NCI-H1417 (cell line): Measurements from ENCODE around the gene ATP6V1B1.
A peak's percentile ranks its signal among the peaks of the same experiment; 100 is the strongest.

Source experiments
- DNase-seq, 3 experiments: peaks; one replicate each; lab custom pipeline; 2025; lab: John Stamatoyannopoulos, UW

Gene ATP6V1B1

DNA sequence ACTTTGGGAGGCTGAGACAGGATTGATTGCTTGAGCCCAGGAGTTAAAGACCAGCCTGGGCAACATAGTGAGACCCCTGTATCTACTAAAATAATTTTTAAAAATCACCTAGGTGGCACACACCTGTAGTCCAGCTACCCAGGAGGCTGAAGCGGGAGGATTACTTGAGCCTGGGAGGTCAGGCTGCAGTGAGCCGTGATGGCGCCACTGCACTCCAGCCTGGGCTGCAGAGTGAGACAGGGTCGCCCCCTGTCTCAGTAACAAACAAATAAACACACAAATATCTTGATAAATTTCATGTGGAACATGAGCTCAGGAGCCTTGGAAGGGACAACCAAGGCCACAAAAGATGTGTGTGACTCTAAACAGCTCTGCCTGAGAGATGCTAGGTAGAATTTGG lies 31.0 kb downstream of the ATP6V1B1 start:
- no peak for DNase-seq

DNA sequence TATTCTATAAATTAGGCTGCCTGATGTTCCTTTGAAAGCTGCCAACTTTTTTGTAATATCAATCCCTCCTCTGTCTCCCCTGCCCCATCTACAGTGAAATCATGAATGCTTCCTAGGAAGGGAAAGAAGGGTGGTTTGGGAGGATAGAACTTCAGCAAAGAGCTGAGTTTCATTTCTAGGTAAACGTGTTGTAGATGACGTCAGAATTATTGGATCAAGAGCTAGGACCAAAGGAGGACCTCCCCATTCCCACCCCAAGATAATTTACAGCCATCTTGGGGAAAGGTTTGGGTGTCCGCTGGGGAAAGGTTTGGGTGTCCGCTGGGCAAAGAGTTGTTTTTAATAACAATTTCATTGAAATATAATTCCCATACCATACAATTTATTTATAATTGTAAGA lies 31.5 kb downstream of the ATP6V1B1 start:
- DNase-seq: no peak

DNA sequence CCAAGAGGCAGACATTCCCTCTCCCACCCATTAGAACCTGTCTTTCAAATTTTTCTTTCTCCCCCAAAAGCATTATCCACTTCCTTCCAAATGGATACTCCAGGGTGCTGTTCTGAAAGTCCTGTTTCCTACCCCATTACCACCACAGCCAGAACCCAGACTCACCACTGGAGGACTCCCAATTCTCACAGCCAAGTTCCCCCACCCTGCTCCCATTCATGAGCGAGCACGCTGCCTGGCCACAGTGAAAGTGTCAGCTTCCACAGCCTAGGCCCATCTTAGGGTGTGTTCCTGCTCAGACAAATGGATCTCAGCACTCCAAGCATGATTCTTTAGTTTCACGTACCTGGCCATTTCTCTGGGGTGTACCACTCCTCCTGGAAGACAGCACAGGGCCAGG lies 38.9 kb downstream of the ATP6V1B1 start:
- no peak for DNase-seq

DNA sequence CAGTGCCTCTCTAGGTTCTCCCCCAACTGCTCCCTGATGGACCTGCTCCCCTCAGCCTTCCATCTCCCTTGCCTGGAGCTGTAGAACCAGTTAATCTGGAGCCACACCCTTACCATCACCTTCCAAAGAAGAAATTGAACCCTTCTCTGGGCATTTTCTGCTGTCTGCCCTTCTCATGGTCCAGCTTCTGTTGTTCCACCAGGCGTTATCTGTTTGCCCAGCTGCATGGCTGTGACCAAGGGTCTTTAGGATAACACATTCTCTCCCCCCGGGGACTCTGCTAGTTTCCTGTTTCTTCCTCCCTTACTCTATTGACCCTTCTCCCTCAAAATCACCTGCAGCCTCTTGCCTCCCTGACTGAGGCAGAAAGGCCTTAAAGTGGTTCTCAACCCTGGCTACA lies 39.5 kb downstream of the ATP6V1B1 start:
- no peak for DNase-seq

DNA sequence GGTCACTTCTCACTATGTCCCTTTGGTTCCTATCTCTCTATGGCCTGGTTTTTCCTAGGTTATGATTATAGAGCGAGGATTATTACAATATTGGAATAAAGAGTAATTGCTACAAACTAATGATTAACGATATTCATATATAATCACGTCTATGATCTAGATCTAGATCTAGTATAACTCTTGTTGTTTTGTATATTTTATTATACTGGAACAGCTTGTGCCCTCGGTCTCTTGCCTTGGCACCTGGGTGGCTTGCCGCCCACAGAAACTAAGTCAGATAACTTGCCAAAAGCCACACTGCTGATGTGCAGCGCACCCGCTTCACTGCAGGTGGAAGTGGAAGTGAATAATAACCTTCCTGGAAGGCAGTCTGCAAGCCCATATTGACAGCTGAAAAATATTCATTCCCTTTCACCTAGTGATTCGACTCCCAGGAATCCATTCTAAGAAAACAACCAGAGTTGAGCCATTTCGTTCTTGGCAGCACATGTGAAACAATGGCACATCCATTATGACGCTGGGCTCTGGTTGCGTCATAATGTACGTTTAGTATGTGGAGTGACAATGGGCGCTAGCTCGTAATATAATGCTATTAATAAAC lies 42.0 kb downstream of the ATP6V1B1 start:
- peak; percentile 42 to 90 (median 72) for DNase-seq

DNA sequence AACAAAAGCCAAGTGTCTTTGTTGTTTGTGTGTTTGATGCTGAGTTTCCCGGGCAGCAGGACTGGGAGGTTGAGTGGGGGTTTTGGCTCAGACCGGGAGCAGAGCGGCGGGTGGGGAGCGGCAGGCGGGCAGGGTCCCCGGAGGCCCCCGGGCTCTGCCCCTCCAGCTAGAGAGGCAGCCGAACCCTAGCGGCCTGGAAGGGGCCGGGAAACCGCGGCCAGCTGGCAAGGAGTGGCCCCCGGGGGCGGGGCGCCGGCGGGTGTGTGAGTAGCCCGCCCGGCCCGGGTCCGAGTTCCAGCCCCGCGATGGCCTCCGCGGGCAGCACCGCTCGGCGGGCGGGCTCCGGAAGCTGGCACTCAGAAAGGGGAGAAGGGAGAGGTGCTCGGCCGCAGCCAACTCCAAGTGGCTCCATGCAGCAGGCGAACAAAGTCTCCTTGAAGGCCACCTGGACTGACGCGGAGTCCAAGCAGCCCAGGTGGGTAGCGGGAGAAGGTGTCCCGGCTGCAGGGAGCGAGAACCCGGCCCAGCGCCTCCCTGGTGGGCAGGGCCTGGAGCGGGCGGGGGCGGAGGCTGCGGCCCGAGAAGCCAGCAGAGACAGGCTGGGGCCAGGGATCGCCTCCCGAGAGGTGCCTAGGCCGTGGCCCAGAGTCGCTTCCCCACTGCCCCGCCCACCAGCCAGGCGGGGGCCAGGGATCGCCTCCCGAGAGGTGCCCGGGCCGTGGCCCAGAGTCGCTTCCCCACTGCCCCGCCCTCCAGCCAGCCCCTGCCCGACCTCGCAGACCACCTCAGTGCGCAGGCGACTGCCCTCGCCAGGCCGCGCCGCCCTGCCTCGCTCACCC lies 42.9 kb downstream of the ATP6V1B1 start, which contains the start of gene ANKRD53:
TSS of gene ANKRD53 (plus strand) at position 290 of the 839 bp plus-strand sequence. CDS start at position 306, 16 bp downstream.
- DNase-seq: peak; percentile 10 to 90 (median 82)

DNA sequence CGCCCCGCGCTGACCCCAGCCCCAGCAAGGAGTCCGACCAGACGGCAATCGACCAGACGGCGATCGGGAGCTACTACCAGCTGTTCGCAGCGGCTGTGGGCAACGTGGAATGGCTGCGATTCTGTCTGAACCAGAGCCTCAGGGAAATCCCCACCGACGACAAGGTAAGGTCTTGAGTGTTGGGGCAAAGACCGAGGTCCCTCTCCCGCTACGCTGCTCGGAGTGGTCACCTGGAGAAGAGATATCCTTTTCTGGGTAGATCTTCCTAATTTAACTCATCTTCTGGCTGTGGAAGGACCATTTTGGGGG lies 43.4 kb downstream of the ATP6V1B1 start:
- no peak for DNase-seq

DNA sequence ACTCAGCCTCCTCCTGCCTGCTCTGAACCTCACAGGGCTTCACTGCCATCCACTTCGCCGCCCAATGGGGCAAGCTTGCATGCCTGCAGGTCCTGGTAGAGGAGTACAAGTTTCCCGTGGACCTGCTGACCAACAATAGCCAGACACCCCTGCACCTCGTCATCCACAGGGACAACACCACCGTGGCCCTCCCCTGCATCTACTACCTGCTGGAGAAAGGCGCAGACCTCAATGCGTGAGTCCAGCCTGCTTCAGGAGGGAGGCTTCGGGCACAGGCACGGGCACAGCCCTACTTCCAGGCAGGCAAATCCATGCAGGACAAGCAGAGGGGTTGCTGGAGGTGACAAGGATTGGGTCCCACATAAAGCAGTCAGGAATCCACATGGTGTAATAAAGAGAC lies 43.9 kb downstream of the ATP6V1B1 start:
- no peak for DNase-seq

DNA sequence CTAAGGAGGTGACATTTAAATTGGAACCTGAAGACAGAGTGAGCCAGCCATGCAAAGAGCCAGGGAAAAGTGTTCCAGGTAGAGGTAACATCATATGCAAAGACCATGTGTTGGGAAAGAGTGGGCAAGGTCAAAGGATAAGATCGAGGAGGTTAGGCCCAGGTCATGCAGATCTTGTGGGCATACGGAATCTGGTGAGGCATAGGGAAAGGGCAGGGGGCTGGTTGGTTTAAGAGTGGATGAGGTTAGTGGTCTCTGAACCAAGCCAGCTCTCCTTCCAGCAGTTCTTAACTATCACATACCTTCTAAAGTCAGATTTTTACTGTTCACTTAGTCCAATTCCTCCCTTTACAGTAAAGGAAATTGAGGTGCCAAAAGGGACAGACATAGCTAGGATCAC lies 45.7 kb downstream of the ATP6V1B1 start:
- no peak for DNase-seq

DNA sequence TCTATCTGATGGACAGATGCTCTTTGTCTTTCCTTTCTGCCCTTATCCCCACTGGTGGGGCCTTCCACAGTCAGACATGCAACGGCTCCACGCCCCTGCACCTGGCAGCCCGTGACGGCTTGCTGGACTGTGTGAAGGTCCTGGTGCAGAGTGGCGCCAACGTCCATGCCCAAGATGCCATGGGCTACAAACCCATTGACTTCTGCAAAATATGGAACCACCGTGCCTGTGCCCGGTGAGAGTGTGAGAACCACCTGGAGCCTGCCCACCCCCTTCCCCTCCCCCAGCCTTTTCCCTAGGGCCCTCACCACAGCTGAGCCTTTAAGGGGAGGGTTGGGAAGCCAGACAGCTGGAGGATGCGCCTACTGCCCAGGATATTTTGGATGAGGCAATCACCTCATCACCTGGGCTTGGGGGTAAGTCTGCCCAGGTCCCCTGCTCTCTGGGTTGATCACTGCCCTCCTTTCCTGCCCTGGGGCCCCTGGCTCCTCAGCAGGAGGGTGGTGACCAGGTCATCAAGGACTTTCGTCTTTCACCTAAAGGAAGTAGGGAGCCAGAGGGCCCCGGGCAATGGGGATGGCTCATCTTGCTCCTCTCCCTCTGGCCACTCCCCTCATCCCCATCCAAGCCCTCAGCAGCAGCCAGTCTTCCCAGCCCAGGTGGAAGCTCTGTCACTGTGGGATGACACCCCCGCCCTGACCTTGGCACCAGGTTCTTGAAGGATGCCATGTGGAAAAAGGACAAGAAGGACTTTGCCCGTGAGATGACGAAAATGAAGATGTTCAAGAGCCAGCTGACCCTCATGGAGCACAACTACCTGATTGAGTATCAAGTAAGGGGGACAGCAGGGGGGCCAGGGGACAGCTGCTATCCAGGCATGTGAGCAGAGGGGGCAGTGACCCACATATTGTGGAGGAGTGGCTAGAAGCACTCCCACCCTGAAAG lies 46.4 kb downstream of the ATP6V1B1 start:
- DNase-seq: no peak

DNA sequence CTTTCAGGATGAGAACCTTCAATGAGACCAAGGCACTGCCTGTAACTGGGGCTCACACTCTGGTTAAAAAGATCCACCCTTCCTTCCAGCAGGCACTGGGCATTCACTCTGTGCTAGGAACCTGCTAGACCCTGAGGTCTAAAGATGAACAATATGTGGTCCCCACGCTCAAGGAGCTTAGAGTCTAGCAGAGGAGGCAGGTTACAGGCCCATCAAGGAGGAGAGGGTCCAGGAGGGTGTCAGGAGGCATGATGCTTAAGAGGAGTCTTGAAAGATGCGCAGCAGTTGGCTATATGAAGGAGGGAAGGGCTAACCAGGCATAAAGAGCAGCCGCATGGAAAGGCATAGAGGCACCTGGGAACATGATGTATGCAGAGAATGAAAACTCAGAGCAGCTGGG lies 47.3 kb downstream of the ATP6V1B1 start:
- DNase-seq: no peak

DNA sequence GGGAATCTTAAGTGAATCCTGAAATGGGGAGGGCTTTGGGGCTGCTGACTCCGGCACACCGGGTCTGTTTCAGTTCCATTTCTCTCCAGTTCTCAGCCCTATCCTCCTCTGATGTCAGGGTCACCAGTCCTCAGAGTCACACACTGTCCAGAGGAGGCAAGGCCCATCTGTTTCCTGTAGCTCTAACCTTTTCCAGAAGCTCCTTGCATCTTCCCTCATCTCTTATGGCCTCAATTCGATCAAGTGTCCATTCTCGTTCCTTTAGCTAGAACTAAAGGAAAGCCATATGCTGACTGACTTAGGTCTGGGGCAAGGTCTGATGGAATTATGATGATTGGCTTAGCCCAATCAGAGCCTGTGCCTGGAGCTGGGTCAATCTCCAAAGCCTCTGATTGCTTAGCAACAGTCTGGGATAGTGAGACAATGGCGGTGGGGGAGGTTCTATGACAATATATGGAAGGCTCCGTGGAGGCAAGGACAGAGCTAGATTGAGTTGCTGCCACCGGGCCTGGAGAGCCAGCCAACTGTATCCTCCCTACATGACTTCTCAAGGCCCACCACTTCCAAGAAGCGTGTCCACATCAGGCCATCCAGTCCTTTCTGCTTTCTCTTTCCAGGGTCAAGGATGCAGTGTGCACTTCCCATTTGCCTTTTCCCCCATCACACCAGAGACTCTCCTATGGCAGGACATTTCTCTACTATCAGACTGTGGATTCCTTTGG lies 48.0 kb downstream of the ATP6V1B1 start:
- DNase-seq: no peak

DNA sequence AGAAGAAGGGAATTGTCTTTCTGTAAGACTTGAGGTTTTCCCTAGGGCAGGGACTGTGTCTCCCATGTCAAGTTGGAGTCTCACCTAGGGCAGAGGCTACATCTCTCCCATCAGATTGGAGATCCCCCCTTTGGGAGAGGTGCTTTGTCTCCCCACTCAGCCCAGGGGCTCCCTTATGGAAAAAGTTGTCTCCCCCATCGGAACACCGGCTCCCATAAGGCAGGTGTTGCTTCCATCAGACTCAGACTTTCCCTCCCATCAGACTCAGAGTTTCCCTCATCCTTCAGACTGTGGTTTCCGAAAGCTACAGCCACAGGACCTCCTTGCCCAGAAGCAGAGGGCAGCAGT lies 48.5 kb downstream of the ATP6V1B1 start:
- DNase-seq: no peak

DNA sequence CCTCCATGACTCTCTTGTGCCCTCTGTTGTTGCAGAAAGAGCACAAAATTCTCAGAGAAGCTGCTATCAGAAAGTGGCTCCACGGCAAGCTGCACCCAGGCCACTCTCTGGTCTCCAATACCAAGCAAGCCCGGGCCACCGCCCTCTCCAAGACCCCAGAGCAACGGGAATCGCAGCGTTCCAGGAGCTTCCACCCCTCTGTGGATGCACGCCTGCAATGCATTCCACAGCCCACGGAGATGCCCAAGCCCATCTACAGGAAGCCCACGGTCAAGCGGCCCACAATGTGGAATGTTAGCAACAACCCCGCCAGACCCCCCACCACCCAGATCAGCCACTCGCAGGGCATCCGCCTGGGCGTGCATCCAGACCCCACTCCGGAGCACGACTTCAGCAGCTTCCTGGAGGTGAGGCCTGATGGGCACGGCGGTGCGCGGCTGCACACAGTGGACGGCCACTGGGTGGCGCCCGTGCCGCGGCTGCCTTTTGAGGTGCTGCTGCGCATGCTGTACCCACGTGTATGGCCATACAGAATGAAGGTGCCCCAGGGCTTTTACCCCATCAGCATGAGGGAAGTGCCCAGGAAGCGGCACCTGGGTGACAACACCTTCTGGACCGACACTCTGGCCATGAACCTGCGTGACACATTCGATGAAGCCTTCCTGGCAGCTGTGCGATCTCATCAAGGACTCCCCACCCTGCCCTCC lies 49.0 kb downstream of the ATP6V1B1 start:
- no peak for DNase-seq

DNA sequence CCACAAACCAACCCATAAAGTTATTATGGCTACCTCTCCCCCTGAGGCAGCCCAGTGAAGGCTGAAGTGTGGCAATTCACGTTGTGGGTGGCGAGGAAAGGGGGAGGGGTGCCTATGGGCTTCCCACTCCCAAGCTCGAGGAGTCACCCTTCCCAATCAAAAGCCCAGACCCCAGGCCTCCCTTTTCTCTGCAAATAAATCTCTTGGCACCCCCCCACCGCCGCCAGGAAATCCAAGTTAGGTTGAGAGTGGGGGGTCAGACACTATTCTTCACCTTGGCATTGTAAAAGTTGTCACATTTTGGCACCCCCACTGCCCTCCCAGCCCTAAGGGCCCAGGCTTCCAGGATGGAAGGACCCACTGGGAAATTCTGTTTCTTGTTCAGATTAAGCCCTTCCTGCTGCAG lies 49.6 kb downstream of the ATP6V1B1 start:
- no peak for DNase-seq

DNA sequence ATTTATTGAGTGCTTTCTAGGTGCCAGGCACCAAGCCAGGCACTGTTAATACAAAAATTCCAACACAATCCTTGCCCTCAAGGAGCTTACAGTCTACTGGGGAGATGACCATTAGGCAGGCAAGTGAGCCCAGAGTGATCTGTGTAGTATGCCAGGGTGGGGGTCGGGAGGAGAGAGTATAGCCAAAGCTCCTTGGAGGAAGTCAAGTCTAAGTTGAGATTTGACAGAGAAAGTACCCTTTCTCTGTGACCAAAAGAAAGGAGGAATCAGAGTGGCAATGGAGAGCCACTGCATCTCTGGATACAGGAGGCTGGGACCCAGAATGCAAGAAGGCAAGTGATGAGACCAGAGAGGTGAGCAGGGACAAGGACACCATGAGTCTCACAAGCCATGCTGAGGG lies 50.3 kb downstream of the ATP6V1B1 start:
- DNase-seq: no peak

DNA sequence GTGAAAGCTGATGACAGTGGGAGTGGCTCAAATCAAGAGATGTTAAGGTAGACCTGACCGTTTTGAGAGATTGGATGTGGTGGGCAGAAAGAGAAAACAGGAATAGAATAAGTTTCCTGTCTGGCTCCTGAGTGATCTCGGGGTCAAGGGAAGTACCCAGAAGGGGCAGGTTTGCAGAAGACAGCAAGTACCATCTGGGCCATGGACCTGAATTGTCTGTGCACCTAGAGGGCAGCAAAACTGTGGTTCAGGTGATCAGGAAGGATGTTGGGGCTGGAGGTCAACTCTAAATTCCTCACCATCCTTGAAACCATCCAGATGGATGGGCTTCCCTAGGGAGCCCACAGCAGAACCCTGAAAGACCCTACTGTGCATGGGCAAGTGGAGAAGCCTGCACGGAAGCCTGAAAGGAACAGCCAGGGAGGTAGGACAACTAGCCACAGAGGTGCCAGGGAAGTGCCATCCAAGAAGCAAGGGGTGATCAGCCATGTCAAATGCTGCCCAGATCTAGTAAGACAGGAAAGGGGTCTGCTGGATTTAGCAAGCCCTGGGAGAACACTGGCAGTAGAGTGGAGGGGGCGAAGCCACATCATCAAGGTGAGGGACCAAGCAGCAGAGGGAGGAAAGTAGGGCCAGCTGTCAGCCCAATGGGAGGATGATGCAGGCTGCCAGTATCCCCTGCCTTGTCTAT lies 50.9 kb downstream of the ATP6V1B1 start:
- no peak for DNase-seq

DNA sequence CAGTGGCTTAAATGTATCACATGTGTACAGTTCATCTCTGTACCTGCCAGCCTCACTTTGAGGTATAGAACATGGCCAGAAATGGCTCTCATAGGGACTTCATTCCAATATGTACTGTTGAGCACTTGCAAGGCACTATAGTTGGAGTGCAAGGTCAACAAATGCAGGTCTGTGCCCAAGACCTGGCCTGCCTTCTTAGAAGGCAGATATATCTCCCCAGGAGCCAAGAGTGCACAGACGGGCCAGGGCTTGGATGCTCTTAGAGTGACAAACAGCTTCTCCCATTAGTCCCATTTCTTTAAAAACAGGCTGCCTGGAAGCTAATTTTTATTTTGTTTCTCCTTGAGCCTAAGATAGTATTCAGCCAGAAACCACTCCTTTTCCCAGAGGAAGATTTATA lies 51.7 kb downstream of the ATP6V1B1 start:
- DNase-seq: no peak

DNA sequence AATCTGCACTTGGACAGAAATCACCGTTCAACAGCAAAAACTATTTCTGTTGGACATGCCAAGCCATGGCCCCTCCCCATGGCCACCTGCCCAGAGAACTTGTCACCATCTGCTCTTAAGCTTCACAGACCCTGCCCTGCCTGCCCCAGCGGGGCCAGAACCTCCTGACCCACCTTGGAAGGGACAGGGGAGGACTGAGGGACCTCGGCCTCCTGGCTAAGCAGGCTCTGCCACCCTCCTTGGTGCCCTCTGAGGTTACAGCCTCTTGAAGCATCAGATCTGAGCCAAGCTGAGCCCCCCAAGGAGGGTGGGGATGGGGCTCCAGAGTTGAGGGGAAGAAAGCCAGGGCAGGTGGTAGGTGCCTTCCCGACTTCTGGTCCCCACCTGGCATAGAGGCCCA lies 52.5 kb downstream of the ATP6V1B1 start:
- no peak for DNase-seq

DNA sequence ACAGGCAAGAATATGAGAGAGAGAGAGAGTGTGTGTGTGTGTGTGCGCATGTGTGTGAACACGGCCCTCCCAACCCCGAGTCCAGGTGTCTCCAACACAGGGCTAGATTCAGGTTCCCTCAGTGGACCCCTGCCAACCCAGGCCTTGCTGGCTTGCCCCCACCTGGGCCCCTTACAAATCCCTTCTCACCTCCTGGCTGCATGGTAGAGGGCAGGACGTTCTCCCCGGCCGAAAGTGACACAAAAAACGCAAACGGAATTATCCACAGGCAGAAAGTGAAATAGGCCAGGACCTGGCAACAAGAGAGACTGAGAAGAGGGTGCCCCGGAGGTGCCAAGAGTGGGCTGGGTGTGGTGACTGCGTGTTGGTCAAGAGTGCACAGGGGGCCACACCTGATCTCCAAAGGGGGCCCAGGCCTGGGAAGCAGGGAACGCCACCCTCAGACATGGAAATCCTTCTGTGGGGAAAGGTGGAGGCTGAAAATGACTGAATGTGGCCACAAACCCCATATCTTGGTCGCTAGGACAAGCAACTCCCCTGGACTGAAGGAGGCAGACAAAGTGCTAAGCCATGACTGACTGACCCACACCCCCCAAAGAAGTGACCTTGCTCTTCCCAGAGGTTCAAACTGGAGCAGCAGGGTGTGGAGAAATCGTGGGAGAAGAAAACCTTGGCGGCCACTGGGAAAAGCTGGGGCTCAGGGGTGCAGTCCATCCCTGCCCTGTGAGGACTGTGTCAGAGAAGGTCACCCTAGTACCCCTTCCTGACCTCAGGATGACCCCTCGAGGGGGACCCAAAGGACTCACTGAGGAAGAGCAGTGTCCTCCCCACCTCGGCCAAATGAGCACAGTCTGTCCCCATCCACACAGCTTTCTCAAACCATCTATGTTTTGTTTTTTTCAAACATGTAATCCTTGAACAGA lies 53.3 kb downstream of the ATP6V1B1 start:
- DNase-seq: no peak
